ENCODE data around the gene OSBPL5. TPM values are rescaled to one million over a fixed set of nuclear protein-coding genes. Genes with fewer than 3 reads are reported as not detected.
A peak's percentile ranks its signal among the peaks of the same experiment; 100 is the strongest.

Gene OSBPL5
- total RNA-seq, 4 donors from 2014 or later, result 37.3 to 211 (median 105) TPM

GRCh38 chr11:3143136-3143880 lies 21.8 kb downstream of the OSBPL5 start:
- no peak overlapping the region for H3K4me3 ChIP-seq
- TF ChIP-seq POLR2A (IDR thresholded peaks at IDR 0.05), result no peak
- no peaks in the 10 kb centered on the region for H3K27me3 ChIP-seq
- in situ Hi-C loops (cut with MboI; ENCODE audit: low pct_ligation_motif_present in 1 of 4, low pct_unique_long_range_greater_than_20kb in 1 of 4, low sequenced_read_pairs in 3 of 4), result no loop called here
- WGBS, 2 donors (ENCODE audit: low coverage in 1 of 2), result 80 to 90% methylated on average over 13 to 38 of the region's 38 CpGs
- intact Hi-C loops (cut with DNase I; ENCODE audit: low total_unique reads), result no loop called here
- no peak overlapping the region for H3K27ac ChIP-seq
- H3K36me3 ChIP-seq, result no peaks in the 10 kb centered on the region
- peaks cover 14 to 38% (median 23%) of the 10 kb centered on the region in 4 donors for H3K4me1 ChIP-seq
- no peak for DNase-seq
- H3K9me3 ChIP-seq, result no peaks in the 10 kb centered on the region

DNA sequence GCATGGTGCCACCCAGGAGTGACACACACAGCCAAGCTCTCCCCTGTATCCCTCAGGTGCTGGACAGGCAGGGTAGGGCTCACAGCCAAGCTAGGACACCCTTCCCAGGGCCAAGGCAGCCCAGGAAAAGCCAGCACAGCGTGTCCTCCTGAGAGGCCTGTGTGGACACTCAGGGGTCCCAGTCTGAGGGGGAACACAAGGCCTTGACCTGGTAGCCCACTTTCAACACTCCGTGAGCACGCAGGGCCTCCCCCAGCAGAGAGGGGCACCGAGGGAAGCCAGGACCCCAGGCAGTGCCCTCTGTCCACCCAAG lies 24.9 kb downstream of the OSBPL5 start:
- in situ Hi-C loops (cut with MboI; ENCODE audit: low pct_ligation_motif_present in 1 of 4, low pct_unique_long_range_greater_than_20kb in 1 of 4, low sequenced_read_pairs in 3 of 4), result no loop called here
- intact Hi-C loops (cut with DNase I; ENCODE audit: low total_unique reads), result no loop called here
- Histone ChIP-seq H3K4me3 (no peak overlapping the region), H3K36me3 (no peaks in the 10 kb centered on the region), H3K27me3 (no peaks in the 10 kb centered on the region), H3K4me1 (peaks cover 3 to 33% (median 12%) of the 10 kb centered on the region in 4 donors), H3K27ac (no peak overlapping the region), H3K9me3 (no peaks in the 10 kb centered on the region)
- TF ChIP-seq, protein P1, sequence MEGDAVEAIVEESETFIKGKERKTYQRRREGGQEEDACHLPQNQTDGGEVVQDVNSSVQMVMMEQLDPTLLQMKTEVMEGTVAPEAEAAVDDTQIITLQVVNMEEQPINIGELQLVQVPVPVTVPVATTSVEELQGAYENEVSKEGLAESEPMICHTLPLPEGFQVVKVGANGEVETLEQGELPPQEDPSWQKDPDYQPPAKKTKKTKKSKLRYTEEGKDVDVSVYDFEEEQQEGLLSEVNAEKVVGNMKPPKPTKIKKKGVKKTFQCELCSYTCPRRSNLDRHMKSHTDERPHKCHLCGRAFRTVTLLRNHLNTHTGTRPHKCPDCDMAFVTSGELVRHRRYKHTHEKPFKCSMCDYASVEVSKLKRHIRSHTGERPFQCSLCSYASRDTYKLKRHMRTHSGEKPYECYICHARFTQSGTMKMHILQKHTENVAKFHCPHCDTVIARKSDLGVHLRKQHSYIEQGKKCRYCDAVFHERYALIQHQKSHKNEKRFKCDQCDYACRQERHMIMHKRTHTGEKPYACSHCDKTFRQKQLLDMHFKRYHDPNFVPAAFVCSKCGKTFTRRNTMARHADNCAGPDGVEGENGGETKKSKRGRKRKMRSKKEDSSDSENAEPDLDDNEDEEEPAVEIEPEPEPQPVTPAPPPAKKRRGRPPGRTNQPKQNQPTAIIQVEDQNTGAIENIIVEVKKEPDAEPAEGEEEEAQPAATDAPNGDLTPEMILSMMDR (IDR thresholded peaks at IDR 0.05), result no peak
- TF ChIP-seq POLR2AphosphoS5 (IDR thresholded peaks at IDR 0.05) (no peak), EP300 (IDR thresholded peaks at IDR 0.05; ENCODE audit: low read depth) (no peak), POLR2A (IDR thresholded peaks at IDR 0.05) (no peak)
- no peak for DNase-seq
- 80% methylated on average over 1 of the region's 4 CpGs; no CpG with 5 or more reads in 1 of the 2 donors for WGBS, 2 donors (ENCODE audit: low coverage in 1 of 2)

- in situ Hi-C loops (cut with MboI; ENCODE audit: low pct_ligation_motif_present in 1 of 4, low pct_unique_long_range_greater_than_20kb in 1 of 4, low sequenced_read_pairs in 3 of 4), result no loop called here
- Histone ChIP-seq H3K4me1 (peaks cover 4 to 39% (median 12%) of the 10 kb centered on the region in 4 donors), H3K27ac (peak overlapping the region in 1 of 4 donors; percentile 34), H3K27me3 (no peaks in the 10 kb centered on the region), H3K4me3 (no peak overlapping the region), H3K9me3 (no peaks in the 10 kb centered on the region), H3K36me3 (no peaks in the 10 kb centered on the region)
- 84% methylated on average over 15 of the region's 15 CpGs; no CpG with 5 or more reads in 1 of the 2 donors for WGBS, 2 donors (ENCODE audit: low coverage in 1 of 2)
- intact Hi-C loops (cut with DNase I; ENCODE audit: low total_unique reads), result no loop called here
- no peak for TF ChIP-seq POLR2A (IDR thresholded peaks at IDR 0.05)
- DNase-seq, result no peak
Measured at GRCh38 chr11:3139481-3140290, 25.4 kb downstream of the OSBPL5 start.

DNA sequence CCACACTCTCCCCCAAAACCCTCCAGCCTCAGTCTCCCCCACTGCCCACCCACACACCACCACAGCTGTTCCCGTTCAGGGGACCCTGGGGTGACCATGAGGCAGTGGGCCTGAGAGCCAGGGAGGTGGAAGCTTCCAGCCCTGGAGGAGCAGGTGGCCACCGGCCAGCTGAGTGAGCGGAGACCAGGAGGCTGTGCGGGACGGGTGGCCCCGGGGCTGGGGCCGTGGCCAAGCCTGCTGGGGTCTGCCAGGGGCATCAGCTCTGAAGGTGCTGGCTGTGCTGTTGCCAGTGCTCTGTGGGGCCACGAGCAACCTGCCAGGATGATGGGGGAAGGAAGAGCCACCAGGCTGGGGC lies 26.0 kb downstream of the OSBPL5 start:
- Histone ChIP-seq H3K9me3 (no peaks in the 10 kb centered on the region), H3K27ac (peak overlapping the region in 2 of 4 donors; percentile 10 to 34), H3K27me3 (no peaks in the 10 kb centered on the region), H3K4me1 (peaks cover 4 to 39% (median 12%) of the 10 kb centered on the region in 4 donors), H3K36me3 (no peaks in the 10 kb centered on the region), H3K4me3 (no peak overlapping the region)
- TF ChIP-seq, protein P1 (IDR thresholded peaks at IDR 0.05), result no peak
- TF ChIP-seq POLR2AphosphoS5 (IDR thresholded peaks at IDR 0.05) (no peak), POLR2A (IDR thresholded peaks at IDR 0.05) (no peak), EP300 (IDR thresholded peaks at IDR 0.05; ENCODE audit: low read depth) (no peak)
- no peak for DNase-seq
- intact Hi-C loops (cut with DNase I; ENCODE audit: low total_unique reads), result no loop called here
- in situ Hi-C loops (cut with MboI; ENCODE audit: low pct_ligation_motif_present in 1 of 4, low pct_unique_long_range_greater_than_20kb in 1 of 4, low sequenced_read_pairs in 3 of 4), result no loop called here
- WGBS, 2 donors (ENCODE audit: low coverage in 1 of 2), result 84% methylated on average over 8 of the region's 8 CpGs; no CpG with 5 or more reads in 1 of the 2 donors
